Osteoblast (primary cell): ENCODE data around the gene DNAH17. TPM values are rescaled to one million over a fixed set of nuclear protein-coding genes. Genes with fewer than 3 reads are reported as not detected.

Experiments used
- DNase-seq: peaks from one replicate; pipeline ENCODE4 v3.0.0; 2011; ENCODE audit warnings: low spot score, mixed read lengths; ENCODE audit not compliant: insufficient read length; ENCODE audit errors: missing footprints
- H2AFZ ChIP-seq: 2 replicates; pipeline ENCODE4 v1.6.0; 2011; ENCODE audit warnings: mild to moderate bottlenecking, low read length
- H3K27ac ChIP-seq: 2 replicates; pipeline ENCODE4 v1.5.1; 2011; ENCODE audit warnings: mild to moderate bottlenecking, low read depth, low read length, moderate library complexity
- H3K27me3 ChIP-seq: 2 replicates; pipeline ENCODE4 v1.6.0; 2012; ENCODE audit warnings: mild to moderate bottlenecking, control low read depth, inconsistent platforms, low read length, moderate library complexity; ENCODE audit not compliant: insufficient read depth
- H3K36me3 ChIP-seq: 2 replicates; pipeline ENCODE4 v1.5.1; 2011; ENCODE audit warnings: mild to moderate bottlenecking, low read length, control low read depth, moderate library complexity; ENCODE audit not compliant: insufficient read depth
- H3K4me1 ChIP-seq: 2 replicates; pipeline ENCODE4 v1.5.1; 2011; ENCODE audit warnings: mild to moderate bottlenecking, low read length, control low read depth, moderate library complexity; ENCODE audit not compliant: insufficient read depth
- H3K4me2 ChIP-seq: 2 replicates; pipeline ENCODE4 v1.6.0; 2011; ENCODE audit warnings: mild to moderate bottlenecking, low read length; ENCODE audit not compliant: insufficient read depth
- H3K4me3 ChIP-seq: fragments of 200-600 bp; sonication (generic); 3 replicates; pipeline ENCODE4 v1.5.1; 2012; ENCODE audit warnings: mild to moderate bottlenecking, low read length, inconsistent platforms; ENCODE audit not compliant: insufficient read depth
- H3K79me2 ChIP-seq: 2 replicates; pipeline ENCODE4 v1.6.0; 2012; ENCODE audit warnings: mild to moderate bottlenecking, low read length, control low read depth, inconsistent platforms; ENCODE audit not compliant: insufficient read depth
- H3K9me3 ChIP-seq: 2 replicates; pipeline ENCODE4 v1.5.1; 2011; ENCODE audit warnings: low read depth, low read length, control low read depth
- H4K20me1 ChIP-seq: 2 replicates; pipeline ENCODE4 v1.6.0; 2012; ENCODE audit warnings: mild to moderate bottlenecking, low read length, control low read depth; ENCODE audit not compliant: insufficient read depth
- total RNA-seq: library from RNA; depleted of rRNA; stranded (reverse); fragments of >200 nt; gene quantifications from 2 replicates; pipeline ENCODE4 v1.2.3, GENCODE V29; 2012
- TF ChIP-seq, protein P1 (sequence below): IDR thresholded peaks from 2 replicates; pipeline ENCODE4 v1.5.1; 2011; ENCODE audit warnings: mild to moderate bottlenecking, low read depth, low read length, moderate library complexity; ENCODE audit errors: extremely low read depth

DNAH17 gene
- total RNA-seq, 1 donor = under 0.01 TPM

DNA sequence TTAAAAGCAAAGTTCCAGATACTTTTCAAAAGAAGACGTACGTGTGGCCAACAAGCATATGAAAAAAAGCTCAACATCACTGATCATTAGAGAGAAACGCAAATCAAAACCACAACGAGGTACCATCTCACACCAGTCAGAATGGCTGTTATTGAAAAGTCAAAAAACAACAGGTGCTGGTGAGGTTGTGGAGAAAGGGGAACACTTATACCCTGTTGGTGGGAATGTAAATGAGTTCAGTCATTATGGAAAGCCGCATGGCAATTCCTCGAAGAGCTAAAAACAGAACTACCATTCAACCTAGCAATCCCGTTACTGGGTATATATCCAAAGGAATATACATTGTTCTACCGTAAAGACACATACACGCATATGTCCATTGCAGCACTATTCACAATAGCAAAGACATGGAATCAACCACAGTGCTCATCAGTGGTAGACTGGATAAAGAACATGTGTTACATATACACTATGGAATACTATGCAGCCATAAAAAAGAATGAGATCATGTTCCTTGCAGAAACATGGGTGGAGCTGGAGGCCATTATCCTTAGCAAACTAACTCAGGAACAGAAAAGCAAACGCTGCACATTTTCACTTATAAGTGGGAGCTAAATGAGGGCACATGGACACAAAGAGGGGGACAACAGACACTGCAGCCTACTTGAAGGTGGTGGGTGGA, 31.1 kb upstream of the DNAH17 start:
- no peak overlapping the region for H2AFZ ChIP-seq
- TF ChIP-seq, protein P1, sequence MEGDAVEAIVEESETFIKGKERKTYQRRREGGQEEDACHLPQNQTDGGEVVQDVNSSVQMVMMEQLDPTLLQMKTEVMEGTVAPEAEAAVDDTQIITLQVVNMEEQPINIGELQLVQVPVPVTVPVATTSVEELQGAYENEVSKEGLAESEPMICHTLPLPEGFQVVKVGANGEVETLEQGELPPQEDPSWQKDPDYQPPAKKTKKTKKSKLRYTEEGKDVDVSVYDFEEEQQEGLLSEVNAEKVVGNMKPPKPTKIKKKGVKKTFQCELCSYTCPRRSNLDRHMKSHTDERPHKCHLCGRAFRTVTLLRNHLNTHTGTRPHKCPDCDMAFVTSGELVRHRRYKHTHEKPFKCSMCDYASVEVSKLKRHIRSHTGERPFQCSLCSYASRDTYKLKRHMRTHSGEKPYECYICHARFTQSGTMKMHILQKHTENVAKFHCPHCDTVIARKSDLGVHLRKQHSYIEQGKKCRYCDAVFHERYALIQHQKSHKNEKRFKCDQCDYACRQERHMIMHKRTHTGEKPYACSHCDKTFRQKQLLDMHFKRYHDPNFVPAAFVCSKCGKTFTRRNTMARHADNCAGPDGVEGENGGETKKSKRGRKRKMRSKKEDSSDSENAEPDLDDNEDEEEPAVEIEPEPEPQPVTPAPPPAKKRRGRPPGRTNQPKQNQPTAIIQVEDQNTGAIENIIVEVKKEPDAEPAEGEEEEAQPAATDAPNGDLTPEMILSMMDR = no peak
- peaks cover 9% of the 10 kb centered on the region for H3K27me3 ChIP-seq
- no peaks in the 10 kb centered on the region for H4K20me1 ChIP-seq
- no peak overlapping the region for H3K27ac ChIP-seq
- H3K36me3 ChIP-seq = no peaks in the 10 kb centered on the region
- no peaks in the 10 kb centered on the region for H3K79me2 ChIP-seq
- no peak for DNase-seq
- no peaks in the 10 kb centered on the region for H3K4me1 ChIP-seq
- no peak overlapping the region for H3K4me3 ChIP-seq
- H3K9me3 ChIP-seq = no peaks in the 10 kb centered on the region
- no peak overlapping the region for H3K4me2 ChIP-seq

GRCh38 chr17:78607038-78607437, 29.8 kb upstream of the DNAH17 start:
- TF ChIP-seq, protein P1 = no peak
- no peak for DNase-seq
- Histone ChIP-seq H3K36me3 (no peaks in the 10 kb centered on the region), H3K4me2 (no peak overlapping the region), H4K20me1 (no peaks in the 10 kb centered on the region), H3K27me3 (peaks cover 9% of the 10 kb centered on the region), H3K4me1 (no peaks in the 10 kb centered on the region), H3K4me3 (no peak overlapping the region), H3K9me3 (no peaks in the 10 kb centered on the region), H3K79me2 (no peaks in the 10 kb centered on the region), H2AFZ (no peak overlapping the region), H3K27ac (no peak overlapping the region)

DNA sequence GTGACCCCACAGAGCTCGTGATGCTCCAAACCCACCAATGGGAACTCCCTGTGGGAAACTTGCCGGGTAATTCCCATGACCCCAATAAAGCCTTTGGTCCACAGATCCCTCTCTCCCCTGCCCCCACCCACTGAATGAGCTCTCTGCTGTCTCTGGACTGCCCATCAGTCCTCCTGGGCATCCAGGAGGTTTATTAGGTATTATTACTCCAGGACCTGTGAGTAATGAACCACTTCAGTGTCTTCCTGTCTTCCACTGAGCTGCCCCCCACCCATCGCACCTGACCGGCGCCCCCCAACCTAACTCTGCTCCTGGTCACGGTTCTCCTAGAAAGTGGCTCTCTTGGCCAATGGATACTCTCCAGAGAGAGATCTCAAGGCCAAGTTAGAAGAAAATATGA, 28.7 kb upstream of the DNAH17 start:
- no peaks in the 10 kb centered on the region for H3K36me3 ChIP-seq
- H3K4me3 ChIP-seq = no peak overlapping the region
- DNase-seq = no peak
- H4K20me1 ChIP-seq = no peaks in the 10 kb centered on the region
- H3K79me2 ChIP-seq = no peaks in the 10 kb centered on the region
- H3K4me1 ChIP-seq = no peaks in the 10 kb centered on the region
- H3K9me3 ChIP-seq = no peaks in the 10 kb centered on the region
- no peak overlapping the region for H3K4me2 ChIP-seq
- TF ChIP-seq, protein P1 = no peak
- H2AFZ ChIP-seq = no peak overlapping the region
- no peak overlapping the region for H3K27ac ChIP-seq
- H3K27me3 ChIP-seq = peaks cover 6% of the 10 kb centered on the region

- H3K36me3 ChIP-seq = no peaks in the 10 kb centered on the region
- H3K4me2 ChIP-seq = no peak overlapping the region
- H2AFZ ChIP-seq = no peak overlapping the region
- peaks cover 5% of the 10 kb centered on the region for H3K27me3 ChIP-seq
- H3K4me3 ChIP-seq = no peak overlapping the region
- H4K20me1 ChIP-seq = no peaks in the 10 kb centered on the region
- H3K27ac ChIP-seq = no peak overlapping the region
- H3K79me2 ChIP-seq = no peaks in the 10 kb centered on the region
- no peak for DNase-seq
- peaks cover under 1% of the 10 kb centered on the region for H3K4me1 ChIP-seq
- no peaks in the 10 kb centered on the region for H3K9me3 ChIP-seq
- TF ChIP-seq, protein P1 = no peak
These were observed 28.2 kb upstream of the DNAH17 start for GRCh38 chr17:78605429-78605828.
